ENCODE measurements around the gene STH.

STH gene

DNA sequence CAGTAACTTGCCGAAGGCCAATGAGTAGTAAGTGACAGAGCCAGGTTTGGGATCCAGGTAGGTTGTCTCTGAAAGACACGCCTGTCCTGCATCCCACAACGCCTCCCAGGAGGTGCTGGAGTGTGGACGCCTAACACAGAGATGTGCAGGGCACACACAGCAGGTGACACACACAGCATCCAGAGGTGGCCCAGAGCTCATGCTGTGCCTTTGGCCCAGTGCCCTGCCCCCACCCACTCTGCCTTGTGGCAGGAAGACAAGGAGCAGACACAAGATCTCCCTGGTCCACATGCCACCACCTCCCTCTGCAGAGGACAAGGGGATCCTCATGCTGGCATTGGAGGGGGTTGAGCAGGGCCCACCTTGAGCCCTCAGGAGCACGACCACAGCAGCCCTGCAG is 14.7 kb upstream of the STH start:
- H3K79me1 ChIP-seq (ENCODE audit: low read length) = no peaks in the 10 kb centered on the region
- no peak overlapping the region for H3K27ac ChIP-seq (ENCODE audit: low read depth, low read length)
- no peak overlapping the region for H2AFZ ChIP-seq (ENCODE audit: insufficient read depth, low read length, poor library complexity)
- no peaks in the 10 kb centered on the region for H3K27me3 ChIP-seq (ENCODE audit: insufficient read depth, low read length)
- H3K14ac ChIP-seq (ENCODE audit: low read length) = no peak overlapping the region
- no peaks in the 10 kb centered on the region for H3K4me1 ChIP-seq (ENCODE audit: control insufficient read depth in 1 of 2, insufficient read depth in 2 of 2, low read length in 2 of 2)
- H3K9ac ChIP-seq (ENCODE audit: low read length) = no peak overlapping the region
- no peak overlapping the region for H2BK12ac ChIP-seq (ENCODE audit: low read length)
- H4K91ac ChIP-seq (ENCODE audit: low read depth, low read length) = no peak overlapping the region
- H3K79me2 ChIP-seq (ENCODE audit: control insufficient read depth, insufficient read depth, low read length, poor library complexity) = no peaks in the 10 kb centered on the region
- H3K9me3 ChIP-seq (ENCODE audit: insufficient read depth, low read depth, low read length) = peaks cover 2% of the 10 kb centered on the region
- WGBS (ENCODE audit: extremely low coverage, insufficient coverage, insufficient read length) = no CpG with 5 or more reads among the region's 5 CpGs
- no peak overlapping the region for H3K4ac ChIP-seq (ENCODE audit: low read depth, low read length)
- H4K8ac ChIP-seq (ENCODE audit: low read depth, low read length) = no peak overlapping the region
- no peaks in the 10 kb centered on the region for H3K36me3 ChIP-seq (ENCODE audit: control insufficient read depth in 1 of 2, insufficient read depth in 2 of 2, low read length in 2 of 2)
- no peak for DNase-seq
- peak overlapping the region; percentile 18 for H3K4me3 ChIP-seq (ENCODE audit: low read depth, low read length)
- H2AK5ac ChIP-seq (ENCODE audit: low read length) = no peak overlapping the region
- H2BK5ac ChIP-seq (ENCODE audit: low read depth, low read length, poor library complexity) = no peak overlapping the region
- no peak overlapping the region for H3K4me2 ChIP-seq (ENCODE audit: low read length)
- H4K12ac ChIP-seq (ENCODE audit: low read depth, low read length) = no peak overlapping the region
- H3K18ac ChIP-seq (ENCODE audit: low read length) = no peak overlapping the region
- H3K23ac ChIP-seq (ENCODE audit: low read length) = no peak overlapping the region
- no peak overlapping the region for H2BK120ac ChIP-seq (ENCODE audit: insufficient read depth, low read length, poor library complexity)

DNA sequence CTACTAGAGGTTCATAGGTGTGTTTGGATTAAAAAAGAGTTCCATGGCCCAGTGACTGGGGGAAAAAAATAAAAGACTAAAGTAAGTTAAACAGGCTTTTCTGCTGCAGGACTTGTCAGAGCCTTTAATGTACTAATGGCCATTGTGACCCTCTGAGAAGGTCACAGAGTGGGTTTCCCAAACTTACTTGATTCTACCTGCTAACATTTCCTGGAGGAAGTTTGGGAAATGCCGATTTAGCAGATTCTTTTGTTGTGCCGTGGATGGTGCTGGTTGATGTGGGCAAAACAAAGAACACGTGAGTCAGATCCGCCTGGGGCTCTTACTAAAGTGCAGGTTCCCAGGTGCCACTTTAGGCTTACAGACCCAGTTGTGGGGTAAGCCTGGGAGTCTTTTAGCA is 13.6 kb upstream of the STH start:
- Histone ChIP-seq H2BK12ac (ENCODE audit: low read length) (no peak overlapping the region), H3K36me3 (ENCODE audit: control insufficient read depth in 1 of 2, insufficient read depth in 2 of 2, low read length in 2 of 2) (no peaks in the 10 kb centered on the region), H3K27me3 (ENCODE audit: insufficient read depth, low read length) (no peaks in the 10 kb centered on the region), H2AFZ (ENCODE audit: insufficient read depth, low read length, poor library complexity) (no peak overlapping the region), H2BK120ac (ENCODE audit: insufficient read depth, low read length, poor library complexity) (no peak overlapping the region), H3K4ac (ENCODE audit: low read depth, low read length) (no peak overlapping the region), H4K8ac (ENCODE audit: low read depth, low read length) (no peak overlapping the region), H3K79me2 (ENCODE audit: control insufficient read depth, insufficient read depth, low read length, poor library complexity) (no peaks in the 10 kb centered on the region), H3K27ac (ENCODE audit: low read depth, low read length) (no peak overlapping the region), H2BK5ac (ENCODE audit: low read depth, low read length, poor library complexity) (no peak overlapping the region), H3K4me1 (ENCODE audit: control insufficient read depth in 1 of 2, insufficient read depth in 2 of 2, low read length in 2 of 2) (no peaks in the 10 kb centered on the region), H3K9ac (ENCODE audit: low read length) (no peak overlapping the region), H3K4me2 (ENCODE audit: low read length) (no peak overlapping the region), H3K79me1 (ENCODE audit: low read length) (no peaks in the 10 kb centered on the region), H3K23ac (ENCODE audit: low read length) (no peak overlapping the region), H4K91ac (ENCODE audit: low read depth, low read length) (no peak overlapping the region), H3K9me3 (ENCODE audit: insufficient read depth, low read depth, low read length) (peaks cover 2% of the 10 kb centered on the region), H3K18ac (ENCODE audit: low read length) (no peak overlapping the region), H3K4me3 (ENCODE audit: low read depth, low read length) (no peak overlapping the region), H4K12ac (ENCODE audit: low read depth, low read length) (no peak overlapping the region), H2AK5ac (ENCODE audit: low read length) (no peak overlapping the region), H3K14ac (ENCODE audit: low read length) (no peak overlapping the region)
- no CpG with 5 or more reads among the region's 4 CpGs for WGBS (ENCODE audit: extremely low coverage, insufficient coverage, insufficient read length)
- peak; percentile 75 to 85 for DNase-seq

DNA sequence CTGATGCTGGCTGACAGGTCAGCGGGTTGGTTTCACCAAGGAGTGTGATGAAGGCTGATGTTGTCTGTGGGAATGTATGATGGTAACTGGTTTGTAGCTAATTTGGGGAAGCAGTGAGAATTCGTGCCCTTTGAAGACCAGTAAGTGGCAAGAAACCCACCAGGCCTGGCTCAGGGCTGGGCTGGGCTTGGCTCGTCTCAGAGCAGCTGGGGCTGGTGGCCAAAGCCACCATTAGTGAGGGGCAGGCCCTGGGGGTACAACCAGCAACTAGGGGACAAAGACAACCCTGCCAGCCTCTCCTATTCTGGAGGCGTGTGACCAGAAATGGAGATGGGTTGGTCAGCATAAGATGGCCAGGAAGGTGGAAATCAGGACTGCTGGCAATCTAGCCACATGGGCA is 13.0 kb upstream of the STH start:
- Histone ChIP-seq H2BK12ac (ENCODE audit: low read length) (peak overlapping the region; percentile 23), H3K79me1 (ENCODE audit: low read length) (no peaks in the 10 kb centered on the region), H2AFZ (ENCODE audit: insufficient read depth, low read length, poor library complexity) (no peak overlapping the region), H3K9me3 (ENCODE audit: insufficient read depth, low read depth, low read length) (peaks cover 2% of the 10 kb centered on the region), H3K36me3 (ENCODE audit: control insufficient read depth in 1 of 2, insufficient read depth in 2 of 2, low read length in 2 of 2) (no peaks in the 10 kb centered on the region), H3K27ac (ENCODE audit: low read depth, low read length) (no peak overlapping the region), H4K91ac (ENCODE audit: low read depth, low read length) (no peak overlapping the region), H3K27me3 (ENCODE audit: insufficient read depth, low read length) (no peaks in the 10 kb centered on the region), H3K4me1 (ENCODE audit: control insufficient read depth in 1 of 2, insufficient read depth in 2 of 2, low read length in 2 of 2) (no peaks in the 10 kb centered on the region), H2BK120ac (ENCODE audit: insufficient read depth, low read length, poor library complexity) (no peak overlapping the region), H2AK5ac (ENCODE audit: low read length) (no peak overlapping the region), H4K12ac (ENCODE audit: low read depth, low read length) (no peak overlapping the region), H3K79me2 (ENCODE audit: control insufficient read depth, insufficient read depth, low read length, poor library complexity) (no peaks in the 10 kb centered on the region), H4K8ac (ENCODE audit: low read depth, low read length) (no peak overlapping the region), H3K14ac (ENCODE audit: low read length) (no peak overlapping the region), H3K23ac (ENCODE audit: low read length) (no peak overlapping the region), H3K4ac (ENCODE audit: low read depth, low read length) (no peak overlapping the region), H3K4me3 (ENCODE audit: low read depth, low read length) (no peak overlapping the region), H3K4me2 (ENCODE audit: low read length) (no peak overlapping the region), H3K18ac (ENCODE audit: low read length) (no peak overlapping the region), H2BK5ac (ENCODE audit: low read depth, low read length, poor library complexity) (no peak overlapping the region), H3K9ac (ENCODE audit: low read length) (no peak overlapping the region)
- no CpG with 5 or more reads among the region's 4 CpGs for WGBS (ENCODE audit: extremely low coverage, insufficient coverage, insufficient read length)
- peak in 1 of 2 donors; percentile 37 for DNase-seq

DNA sequence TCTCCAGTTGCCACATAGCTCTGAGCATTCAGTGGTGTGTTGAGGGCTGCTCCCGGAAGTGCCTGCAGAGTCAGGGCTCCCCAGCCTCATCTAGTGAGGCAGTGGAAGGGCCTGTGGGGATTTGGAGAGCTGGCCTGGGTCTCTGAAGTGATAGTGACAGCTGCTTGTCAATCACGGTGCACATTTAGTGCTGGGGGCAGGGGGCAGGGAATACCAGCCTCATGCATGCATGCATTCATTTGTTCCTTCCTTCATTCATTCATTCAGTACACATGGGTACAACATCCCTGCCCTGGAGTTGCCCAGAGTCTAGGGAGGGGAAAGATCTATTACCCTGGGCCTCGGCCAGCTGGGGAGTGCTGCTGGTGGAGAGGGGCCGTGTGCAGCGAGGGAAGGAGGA is 11.3 kb upstream of the STH start:
- no peaks in the 10 kb centered on the region for H3K79me2 ChIP-seq (ENCODE audit: control insufficient read depth, insufficient read depth, low read length, poor library complexity)
- H2BK120ac ChIP-seq (ENCODE audit: insufficient read depth, low read length, poor library complexity) = no peak overlapping the region
- H3K4ac ChIP-seq (ENCODE audit: low read depth, low read length) = no peak overlapping the region
- H4K8ac ChIP-seq (ENCODE audit: low read depth, low read length) = no peak overlapping the region
- no peak overlapping the region for H2BK12ac ChIP-seq (ENCODE audit: low read length)
- no peak overlapping the region for H3K4me3 ChIP-seq (ENCODE audit: low read depth, low read length)
- no peaks in the 10 kb centered on the region for H3K27me3 ChIP-seq (ENCODE audit: insufficient read depth, low read length)
- no peaks in the 10 kb centered on the region for H3K36me3 ChIP-seq (ENCODE audit: control insufficient read depth in 1 of 2, insufficient read depth in 2 of 2, low read length in 2 of 2)
- H2AFZ ChIP-seq (ENCODE audit: insufficient read depth, low read length, poor library complexity) = no peak overlapping the region
- H3K4me2 ChIP-seq (ENCODE audit: low read length) = no peak overlapping the region
- peak overlapping the region; percentile 18 for H3K23ac ChIP-seq (ENCODE audit: low read length)
- H4K91ac ChIP-seq (ENCODE audit: low read depth, low read length) = no peak overlapping the region
- H2AK5ac ChIP-seq (ENCODE audit: low read length) = no peak overlapping the region
- no CpG with 5 or more reads among the region's 5 CpGs for WGBS (ENCODE audit: extremely low coverage, insufficient coverage, insufficient read length)
- DNase-seq = no peak
- no peak overlapping the region for H3K27ac ChIP-seq (ENCODE audit: low read depth, low read length)
- H3K18ac ChIP-seq (ENCODE audit: low read length) = no peak overlapping the region
- H3K9me3 ChIP-seq (ENCODE audit: insufficient read depth, low read depth, low read length) = peaks cover 2% of the 10 kb centered on the region
- H3K9ac ChIP-seq (ENCODE audit: low read length) = no peak overlapping the region
- H2BK5ac ChIP-seq (ENCODE audit: low read depth, low read length, poor library complexity) = no peak overlapping the region
- H3K79me1 ChIP-seq (ENCODE audit: low read length) = no peaks in the 10 kb centered on the region
- no peaks in the 10 kb centered on the region for H3K4me1 ChIP-seq (ENCODE audit: control insufficient read depth in 1 of 2, insufficient read depth in 2 of 2, low read length in 2 of 2)
- H4K12ac ChIP-seq (ENCODE audit: low read depth, low read length) = no peak overlapping the region
- no peak overlapping the region for H3K14ac ChIP-seq (ENCODE audit: low read length)
